Liver (tissue), 2 donors: ENCODE measurements around the gene CFAP90.

Experiments used
- YY1 ChIP-seq: IDR thresholded peaks from 2 replicates; pipeline ENCODE4 v1.6.1; 2016; ENCODE audit warnings: antibody characterized with exemption, mild to moderate bottlenecking
- TF ChIP-seq, protein P1 (sequence below): IDR thresholded peaks from 2 replicates; pipeline ENCODE4 v1.6.1; 2016; ENCODE audit warnings: antibody characterized with exemption
- TF ChIP-seq, protein P2 (sequence below): fragments of 150-350 bp; IDR thresholded peaks from 2 replicates; pipeline ENCODE4 v1.5.1; 2017; ENCODE audit warnings: improper control_type of control experiment, low read depth, low read length; ENCODE audit not compliant: missing input control
- donor health status: healthy.

GRCh38 chr5:7874639-7875038 lies 23.7 kb upstream of the CFAP90 start:
- TF ChIP-seq, protein P1, sequence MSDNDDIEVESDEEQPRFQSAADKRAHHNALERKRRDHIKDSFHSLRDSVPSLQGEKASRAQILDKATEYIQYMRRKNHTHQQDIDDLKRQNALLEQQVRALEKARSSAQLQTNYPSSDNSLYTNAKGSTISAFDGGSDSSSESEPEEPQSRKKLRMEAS = no peak
- TF ChIP-seq YY1 = no peak
- TF ChIP-seq, protein P2, sequence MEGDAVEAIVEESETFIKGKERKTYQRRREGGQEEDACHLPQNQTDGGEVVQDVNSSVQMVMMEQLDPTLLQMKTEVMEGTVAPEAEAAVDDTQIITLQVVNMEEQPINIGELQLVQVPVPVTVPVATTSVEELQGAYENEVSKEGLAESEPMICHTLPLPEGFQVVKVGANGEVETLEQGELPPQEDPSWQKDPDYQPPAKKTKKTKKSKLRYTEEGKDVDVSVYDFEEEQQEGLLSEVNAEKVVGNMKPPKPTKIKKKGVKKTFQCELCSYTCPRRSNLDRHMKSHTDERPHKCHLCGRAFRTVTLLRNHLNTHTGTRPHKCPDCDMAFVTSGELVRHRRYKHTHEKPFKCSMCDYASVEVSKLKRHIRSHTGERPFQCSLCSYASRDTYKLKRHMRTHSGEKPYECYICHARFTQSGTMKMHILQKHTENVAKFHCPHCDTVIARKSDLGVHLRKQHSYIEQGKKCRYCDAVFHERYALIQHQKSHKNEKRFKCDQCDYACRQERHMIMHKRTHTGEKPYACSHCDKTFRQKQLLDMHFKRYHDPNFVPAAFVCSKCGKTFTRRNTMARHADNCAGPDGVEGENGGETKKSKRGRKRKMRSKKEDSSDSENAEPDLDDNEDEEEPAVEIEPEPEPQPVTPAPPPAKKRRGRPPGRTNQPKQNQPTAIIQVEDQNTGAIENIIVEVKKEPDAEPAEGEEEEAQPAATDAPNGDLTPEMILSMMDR = no peak
